ENCODE results near the gene ZBTB18. TPM values are rescaled to one million over a fixed set of nuclear protein-coding genes. Genes with fewer than 3 reads are reported as not detected.

The ZBTB18 gene
- total RNA-seq, 2 donors from 2014 or later = 14.2 to 40.8 TPM

DNA sequence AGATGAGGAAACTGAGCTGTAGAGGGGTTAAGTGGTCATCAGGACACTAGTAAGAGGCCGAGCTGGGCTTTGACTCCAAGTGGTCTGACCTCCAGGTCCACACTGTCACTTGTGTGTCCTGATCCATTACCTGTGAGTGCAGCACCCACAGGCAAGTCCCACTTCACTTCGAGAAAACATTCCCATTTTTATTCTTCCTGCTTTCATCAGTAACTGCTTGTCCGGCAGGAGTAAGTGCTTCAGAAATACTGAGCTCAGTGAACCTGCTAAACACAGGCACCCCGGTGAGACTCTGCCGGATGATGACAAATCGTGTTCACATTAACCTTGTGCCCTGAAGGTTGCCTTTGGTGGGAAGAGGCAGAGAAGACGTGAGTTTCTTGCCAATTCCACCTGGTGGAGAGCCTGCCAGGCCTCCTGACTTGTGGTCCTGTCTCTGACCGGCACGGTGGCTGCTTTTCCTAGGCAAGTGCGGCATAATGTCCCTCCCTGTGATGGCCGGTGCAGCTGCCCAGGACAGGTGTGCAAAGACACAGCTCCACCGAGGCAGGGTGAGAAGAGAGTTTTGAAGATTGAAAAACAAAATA is 29.4 kb downstream of the ZBTB18 start:
- no peaks in the 10 kb centered on the region for H3K9me3 ChIP-seq
- TF ChIP-seq, protein P1, sequence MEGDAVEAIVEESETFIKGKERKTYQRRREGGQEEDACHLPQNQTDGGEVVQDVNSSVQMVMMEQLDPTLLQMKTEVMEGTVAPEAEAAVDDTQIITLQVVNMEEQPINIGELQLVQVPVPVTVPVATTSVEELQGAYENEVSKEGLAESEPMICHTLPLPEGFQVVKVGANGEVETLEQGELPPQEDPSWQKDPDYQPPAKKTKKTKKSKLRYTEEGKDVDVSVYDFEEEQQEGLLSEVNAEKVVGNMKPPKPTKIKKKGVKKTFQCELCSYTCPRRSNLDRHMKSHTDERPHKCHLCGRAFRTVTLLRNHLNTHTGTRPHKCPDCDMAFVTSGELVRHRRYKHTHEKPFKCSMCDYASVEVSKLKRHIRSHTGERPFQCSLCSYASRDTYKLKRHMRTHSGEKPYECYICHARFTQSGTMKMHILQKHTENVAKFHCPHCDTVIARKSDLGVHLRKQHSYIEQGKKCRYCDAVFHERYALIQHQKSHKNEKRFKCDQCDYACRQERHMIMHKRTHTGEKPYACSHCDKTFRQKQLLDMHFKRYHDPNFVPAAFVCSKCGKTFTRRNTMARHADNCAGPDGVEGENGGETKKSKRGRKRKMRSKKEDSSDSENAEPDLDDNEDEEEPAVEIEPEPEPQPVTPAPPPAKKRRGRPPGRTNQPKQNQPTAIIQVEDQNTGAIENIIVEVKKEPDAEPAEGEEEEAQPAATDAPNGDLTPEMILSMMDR (IDR thresholded peaks at IDR 0.05) = no peak
- no peak for TF ChIP-seq POLR2A (IDR thresholded peaks at IDR 0.05)
- no peak for TF ChIP-seq POLR2AphosphoS5 (IDR thresholded peaks at IDR 0.05)
- H3K4me1 ChIP-seq (replicated peaks) = peaks cover 3% of the 10 kb centered on the region
- H3K36me3 ChIP-seq = no peaks in the 10 kb centered on the region
- 84% methylated on average over 12 of the region's 12 CpGs for WGBS
- DNase-seq (ENCODE audit: low spot score) = no peak
- H3K4me3 ChIP-seq = no peak overlapping the region
- H3K27me3 ChIP-seq (replicated peaks; ENCODE audit: insufficient read depth) = no peaks in the 10 kb centered on the region
- H3K27ac ChIP-seq = no peak overlapping the region
- intact Hi-C loops (cut with DNase I) = no loop called here

DNA sequence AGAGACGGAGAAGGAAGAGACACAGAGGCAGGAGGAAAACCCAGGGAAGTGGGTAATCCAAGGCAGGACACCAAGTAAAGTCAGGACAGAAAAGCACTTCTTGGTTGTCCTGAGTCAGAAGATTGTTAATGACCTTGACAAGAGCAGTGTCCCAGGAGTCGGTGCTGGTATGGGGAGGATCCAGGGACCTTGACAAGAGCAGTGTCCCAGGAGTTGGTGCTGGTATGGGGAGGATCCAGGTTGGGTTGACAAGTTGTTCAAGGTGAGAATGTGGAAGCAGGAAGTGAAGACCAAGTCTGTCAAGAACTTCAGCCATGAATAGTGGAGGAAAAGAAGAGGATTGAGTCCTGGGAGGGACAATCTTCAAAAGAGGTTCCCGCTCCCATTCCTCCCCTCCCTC is 31.9 kb downstream of the ZBTB18 start:
- Histone ChIP-seq H3K36me3 (no peaks in the 10 kb centered on the region), H3K4me1 (replicated peaks) (no peaks in the 10 kb centered on the region), H3K27me3 (replicated peaks; ENCODE audit: insufficient read depth) (no peaks in the 10 kb centered on the region), H3K4me3 (no peak overlapping the region), H3K27ac (no peak overlapping the region), H3K9me3 (no peaks in the 10 kb centered on the region)
- intact Hi-C loops (cut with DNase I) = no loop called here
- no peak for DNase-seq (ENCODE audit: low spot score)
- WGBS = 86% methylated on average over 3 of the region's 3 CpGs
- TF ChIP-seq, protein P1 (IDR thresholded peaks at IDR 0.05) = no peak

DNA sequence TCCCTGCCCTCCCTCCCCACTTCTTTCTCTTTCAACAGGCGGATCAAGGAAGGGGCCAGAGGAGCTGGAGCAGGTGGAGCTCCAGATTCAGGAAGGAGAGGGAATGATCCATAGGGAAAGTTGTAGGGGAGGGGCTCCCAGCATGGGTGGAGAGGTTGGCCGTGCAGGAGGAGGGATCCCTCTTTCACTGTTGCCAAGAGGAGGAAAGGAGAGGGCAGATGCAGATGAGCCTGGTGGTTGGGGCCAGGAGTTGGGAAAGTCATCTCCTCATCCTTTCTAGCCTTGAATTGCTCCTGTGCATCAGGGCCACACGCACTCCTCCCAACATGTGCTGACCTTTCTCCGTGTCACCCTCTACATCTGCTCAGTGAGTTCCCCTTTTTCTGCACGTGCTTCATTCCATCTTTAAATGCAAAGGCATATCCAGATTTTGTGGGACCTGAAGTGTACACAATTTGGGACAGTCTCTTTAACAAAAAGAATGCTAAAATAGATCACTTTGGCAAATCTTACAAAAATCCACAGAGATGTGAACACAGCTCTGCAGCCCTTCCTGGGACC is 32.4 kb downstream of the ZBTB18 start:
- TF ChIP-seq, protein P1 (IDR thresholded peaks at IDR 0.05) = no peak
- no peak for TF ChIP-seq POLR2AphosphoS5 (IDR thresholded peaks at IDR 0.05)
- TF ChIP-seq POLR2A (IDR thresholded peaks at IDR 0.05) = no peak
- Histone ChIP-seq H3K27ac (no peak overlapping the region), H3K27me3 (replicated peaks; ENCODE audit: insufficient read depth) (no peaks in the 10 kb centered on the region), H3K4me3 (no peak overlapping the region), H3K36me3 (no peaks in the 10 kb centered on the region), H3K4me1 (replicated peaks) (no peaks in the 10 kb centered on the region), H3K9me3 (no peaks in the 10 kb centered on the region)
- intact Hi-C loops (cut with DNase I) = no loop called here
- no peak for DNase-seq (ENCODE audit: low spot score)
- 63% methylated on average over 5 of the region's 5 CpGs for WGBS

DNA sequence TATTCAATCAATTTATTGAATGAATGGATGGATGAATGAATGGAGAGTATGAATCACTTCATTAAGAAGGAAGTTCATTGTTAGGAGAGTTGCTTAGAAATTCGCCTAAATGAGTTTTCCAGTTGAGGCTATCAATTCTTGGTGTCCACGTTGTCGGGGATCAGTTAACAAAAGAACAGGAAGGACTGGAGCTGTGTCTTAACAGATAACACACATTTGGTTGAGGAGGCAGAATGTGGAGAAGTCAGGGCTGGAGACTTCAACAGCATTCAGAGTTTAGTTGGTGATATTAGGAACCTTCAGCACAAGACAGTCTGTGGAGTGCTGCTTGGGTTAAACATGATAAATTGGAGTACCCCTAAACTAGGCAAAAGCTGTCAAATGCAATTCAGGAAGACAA is 33.7 kb downstream of the ZBTB18 start:
- intact Hi-C loops (cut with DNase I) = no loop called here
- no peak overlapping the region for H3K27ac ChIP-seq
- 71% methylated on average over 3 of the region's 3 CpGs for WGBS
- TF ChIP-seq POLR2AphosphoS5 (IDR thresholded peaks at IDR 0.05) (no peak), POLR2A (IDR thresholded peaks at IDR 0.05) (no peak)
- TF ChIP-seq, protein P1 (IDR thresholded peaks at IDR 0.05) = no peak
- no peak overlapping the region for H3K4me3 ChIP-seq
- H3K27me3 ChIP-seq (replicated peaks; ENCODE audit: insufficient read depth) = no peaks in the 10 kb centered on the region
- H3K36me3 ChIP-seq = no peaks in the 10 kb centered on the region
- no peaks in the 10 kb centered on the region for H3K9me3 ChIP-seq
- H3K4me1 ChIP-seq (replicated peaks) = no peaks in the 10 kb centered on the region
- DNase-seq (ENCODE audit: low spot score) = no peak

DNA sequence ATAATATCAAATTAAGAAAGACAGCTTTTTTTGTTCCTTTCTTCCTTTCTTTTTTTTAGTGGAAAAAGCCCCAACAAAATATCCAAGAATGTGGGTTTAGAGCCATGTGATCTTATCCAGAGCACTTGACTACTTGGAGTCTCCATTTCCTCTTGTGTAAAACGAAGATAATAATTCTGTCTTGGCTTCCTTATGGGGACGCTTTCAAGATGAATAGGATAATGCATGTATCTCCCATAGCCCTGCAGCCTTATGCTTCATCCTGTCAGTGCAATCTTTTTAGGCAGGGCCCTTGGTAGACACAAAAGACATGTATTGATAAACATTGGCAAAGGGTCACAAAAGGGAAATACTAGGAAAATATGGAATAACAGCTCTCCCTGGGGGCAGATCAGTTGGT is 34.8 kb downstream of the ZBTB18 start:
- Histone ChIP-seq H3K4me1 (replicated peaks) (no peaks in the 10 kb centered on the region), H3K27ac (no peak overlapping the region), H3K9me3 (no peaks in the 10 kb centered on the region), H3K4me3 (no peak overlapping the region), H3K27me3 (replicated peaks; ENCODE audit: insufficient read depth) (no peaks in the 10 kb centered on the region), H3K36me3 (no peaks in the 10 kb centered on the region)
- intact Hi-C loops (cut with DNase I) = no loop called here
- 89% methylated on average over 2 of the region's 2 CpGs for WGBS
- no peak for DNase-seq (ENCODE audit: low spot score)
- no peak for TF ChIP-seq POLR2A (IDR thresholded peaks at IDR 0.05)
- TF ChIP-seq, protein P1 (IDR thresholded peaks at IDR 0.05) = no peak
- TF ChIP-seq POLR2AphosphoS5 (IDR thresholded peaks at IDR 0.05) = no peak
